ENCODE measurements around the gene TSACC. TPM values are rescaled to one million over a fixed set of nuclear protein-coding genes. Genes with fewer than 3 reads are reported as not detected.
"Not testable (repeated sequence)": the region's sequence is repeated elsewhere in the genome, so short reads cannot be mapped to it uniquely, and the experiment has no call there.

TSACC gene
- total RNA-seq, 1 donor from 2014 or later = 0.40 TPM

GRCh38 chr1:156344409-156344808 is 6.1 kb downstream of the TSACC start:
- no peak for ATAC-seq
- DNase-seq (ENCODE audit: low spot score) = no peak

- DNase-seq (ENCODE audit: low spot score); ATAC-seq: not testable (repeated sequence)
Observed at GRCh38 chr1:156346035-156346434, 7.7 kb downstream of the TSACC start.

DNA sequence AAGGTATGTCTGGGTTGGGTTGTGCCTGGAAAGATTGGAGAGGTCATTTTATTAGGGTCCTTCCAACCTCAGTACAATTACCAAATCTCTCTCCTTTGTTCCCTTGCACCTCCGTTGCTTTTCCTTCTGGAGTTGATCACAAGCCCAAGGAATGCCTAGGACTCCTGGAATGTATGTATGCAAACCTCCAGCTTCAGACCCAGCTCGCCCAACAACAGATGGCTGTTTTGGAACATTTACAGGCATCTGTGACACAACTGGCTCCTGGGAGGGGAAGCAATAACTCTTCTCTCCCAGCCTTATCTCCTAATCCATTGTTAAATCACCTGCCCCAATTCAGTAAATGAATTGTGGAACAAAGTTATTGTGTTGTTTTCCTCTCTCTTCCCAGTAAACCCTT is 8.3 kb downstream of the TSACC start:
- DNase-seq (ENCODE audit: low spot score) (no peak), ATAC-seq (no peak)

- ATAC-seq (no peak), DNase-seq (ENCODE audit: low spot score) (no peak)
Observed at GRCh38 chr1:156347331-156347730, 9.0 kb downstream of the TSACC start.

DNA sequence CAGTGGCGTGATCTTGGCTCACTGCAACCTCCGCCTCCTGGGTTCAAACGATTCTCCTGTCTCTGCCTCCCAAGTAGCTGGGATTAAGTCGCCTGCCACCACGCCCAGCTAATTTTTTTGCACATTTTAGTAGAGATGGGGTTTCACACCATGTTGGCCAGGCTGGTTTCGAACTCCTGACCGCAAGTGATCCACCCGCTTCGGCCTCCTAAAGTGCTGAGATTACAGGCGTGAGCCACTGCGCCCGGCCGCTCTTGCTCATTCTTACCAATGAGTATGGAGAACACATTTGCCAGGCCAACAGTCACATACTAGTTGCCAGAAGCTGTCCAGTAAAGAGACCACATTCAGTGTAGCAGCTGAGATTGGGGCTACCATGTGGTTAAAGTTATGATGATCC is 14.2 kb downstream of the TSACC start:
- ATAC-seq; DNase-seq (ENCODE audit: low spot score): not testable (repeated sequence)

- no peak for DNase-seq (ENCODE audit: low spot score)
- no peak for ATAC-seq
Observed at GRCh38 chr1:156356262-156356874, 18.0 kb downstream of the TSACC start.

- peak; percentile 99 for ATAC-seq
- DNase-seq (ENCODE audit: low spot score) = peak; percentile 79
Observed at GRCh38 chr1:156356875-156357534, 18.7 kb downstream of the TSACC start.

GRCh38 chr1:156357977-156358376 is 19.7 kb downstream of the TSACC start:
- ATAC-seq (no peak), DNase-seq (ENCODE audit: low spot score) (no peak)

GRCh38 chr1:156358641-156359040 is 20.3 kb downstream of the TSACC start:
- ATAC-seq (no peak), DNase-seq (ENCODE audit: low spot score) (no peak)

GRCh38 chr1:156359249-156359648 is 20.9 kb downstream of the TSACC start:
- DNase-seq (ENCODE audit: low spot score) (no peak), ATAC-seq (no peak)

- no peak for DNase-seq (ENCODE audit: low spot score)
- ATAC-seq = no peak
Observed at GRCh38 chr1:156359973-156360372, 21.6 kb downstream of the TSACC start.

GRCh38 chr1:156360534-156360933 is 22.2 kb downstream of the TSACC start:
- ATAC-seq (no peak), DNase-seq (ENCODE audit: low spot score) (no peak)

GRCh38 chr1:156365754-156366153 is 27.4 kb downstream of the TSACC start:
- no peak for ATAC-seq

DNA sequence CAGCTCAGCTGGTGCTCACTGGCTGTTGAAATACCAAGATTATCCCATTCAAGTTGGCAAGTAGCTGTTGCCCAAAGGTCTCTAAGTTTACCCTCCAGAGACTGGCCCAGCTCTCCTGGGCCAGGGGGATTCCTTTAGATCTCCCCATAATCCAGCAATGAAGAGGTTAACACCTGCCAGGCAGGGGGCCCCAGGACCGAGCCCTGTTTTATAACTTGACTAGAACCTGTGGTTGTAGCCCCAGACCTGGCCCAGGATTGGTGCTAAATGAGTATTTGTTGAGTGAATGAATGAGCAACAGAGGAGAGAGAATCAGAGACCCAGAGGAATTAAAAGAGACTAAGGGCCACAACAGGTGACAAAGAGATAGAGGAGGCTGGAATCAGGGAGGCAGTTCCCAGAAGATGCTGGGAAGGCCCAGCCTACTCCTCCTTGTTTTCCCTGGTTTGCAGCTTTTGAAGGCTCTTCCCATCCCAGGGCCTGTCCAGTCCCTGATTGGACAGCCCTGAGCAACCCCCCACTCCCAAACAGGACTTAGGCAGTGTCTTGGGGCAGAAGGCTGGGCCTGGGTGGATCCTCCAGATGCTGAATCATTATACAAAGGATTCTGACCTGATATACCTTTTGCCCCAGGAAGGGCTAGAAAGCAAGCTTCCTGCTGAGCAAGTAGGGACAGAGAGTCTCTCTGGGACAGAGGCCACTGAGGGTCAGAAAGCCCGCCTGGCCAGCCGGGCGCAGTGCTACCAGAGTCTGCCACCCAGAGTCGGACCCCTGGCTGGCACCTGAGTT is 28.2 kb downstream of the TSACC start:
- ATAC-seq (no peak), DNase-seq (ENCODE audit: low spot score) (no peak)

More at GRCh38 chr1:156365754-156366153, 27.4 kb downstream of the TSACC start:
- no peak for DNase-seq (ENCODE audit: low spot score)

- no peak for DNase-seq (ENCODE audit: low spot score)
- no peak for ATAC-seq
Observed at GRCh38 chr1:156367383-156368156, 29.2 kb downstream of the TSACC start.

DNA sequence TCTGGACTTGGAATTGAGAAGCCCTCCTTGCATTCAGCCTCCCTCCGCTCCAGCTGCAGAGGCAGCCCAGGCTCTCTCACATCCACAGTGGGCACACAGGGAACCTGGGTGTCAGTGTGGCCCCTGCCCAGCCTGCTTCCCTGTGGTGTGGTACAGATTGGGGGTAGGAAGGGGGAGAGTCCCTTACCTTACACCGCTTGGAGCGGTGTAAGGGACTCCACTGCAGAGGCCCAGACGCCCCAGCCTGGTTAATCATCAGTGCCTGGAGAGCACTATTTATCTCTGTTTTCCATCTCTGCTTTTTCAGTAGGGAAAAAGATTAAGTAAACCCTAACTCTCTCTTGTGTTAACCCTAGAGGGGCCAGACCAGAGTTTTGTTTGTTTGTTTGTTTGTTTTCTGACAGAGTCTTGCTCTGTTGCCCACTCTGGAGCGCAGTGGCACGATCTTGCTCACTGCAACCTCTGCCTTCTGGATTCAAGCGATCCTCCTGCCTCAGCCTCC is 29.9 kb downstream of the TSACC start:
- peak; percentile 27 for ATAC-seq
- no peak for DNase-seq (ENCODE audit: low spot score)

DNA sequence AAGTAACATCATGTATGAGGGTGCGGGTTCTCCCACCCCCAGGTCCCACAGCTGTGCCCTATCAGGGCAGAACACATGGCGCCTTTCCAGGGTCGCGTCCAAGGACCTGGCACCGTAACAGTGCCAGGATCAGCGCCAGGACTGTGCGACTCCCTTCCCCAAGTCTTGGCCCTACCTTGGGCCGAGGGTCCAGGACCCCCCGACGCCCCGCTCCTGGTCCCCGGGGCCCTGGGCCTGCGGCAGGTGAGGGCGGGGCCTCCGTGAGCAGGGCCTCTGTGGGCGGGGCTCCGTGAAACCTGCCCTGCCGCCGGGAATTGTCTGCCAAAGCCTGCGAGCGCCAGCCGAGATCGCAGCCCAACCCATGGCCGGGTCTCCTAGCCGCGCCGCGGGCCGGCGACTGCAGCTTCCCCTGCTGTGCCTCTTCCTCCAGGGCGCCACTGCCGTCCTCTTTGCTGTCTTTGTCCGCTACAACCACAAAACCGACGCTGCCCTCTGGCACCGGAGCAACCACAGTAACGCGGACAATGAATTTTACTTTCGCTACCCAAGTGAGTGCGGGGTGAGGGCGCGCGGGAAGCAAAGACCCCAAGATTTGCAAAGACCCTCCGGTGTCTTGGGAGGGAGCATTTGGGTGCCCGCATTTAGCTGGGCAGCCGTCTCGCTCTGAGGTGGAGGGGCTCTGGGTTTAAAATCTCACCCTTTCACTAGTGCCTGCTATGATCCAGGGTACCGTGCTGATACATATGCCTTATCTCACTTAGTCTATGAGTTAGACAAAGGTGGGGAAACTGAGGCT is 30.8 kb downstream of the TSACC start, which contains the start of gene RHBG:
RHBG (plus strand) TSS at position 323 of the 796 bp plus-strand sequence; CDS start at position 362, 39 bp downstream.
- peak; percentile 93 for ATAC-seq
- DNase-seq (ENCODE audit: low spot score) = peak; percentile 79

DNA sequence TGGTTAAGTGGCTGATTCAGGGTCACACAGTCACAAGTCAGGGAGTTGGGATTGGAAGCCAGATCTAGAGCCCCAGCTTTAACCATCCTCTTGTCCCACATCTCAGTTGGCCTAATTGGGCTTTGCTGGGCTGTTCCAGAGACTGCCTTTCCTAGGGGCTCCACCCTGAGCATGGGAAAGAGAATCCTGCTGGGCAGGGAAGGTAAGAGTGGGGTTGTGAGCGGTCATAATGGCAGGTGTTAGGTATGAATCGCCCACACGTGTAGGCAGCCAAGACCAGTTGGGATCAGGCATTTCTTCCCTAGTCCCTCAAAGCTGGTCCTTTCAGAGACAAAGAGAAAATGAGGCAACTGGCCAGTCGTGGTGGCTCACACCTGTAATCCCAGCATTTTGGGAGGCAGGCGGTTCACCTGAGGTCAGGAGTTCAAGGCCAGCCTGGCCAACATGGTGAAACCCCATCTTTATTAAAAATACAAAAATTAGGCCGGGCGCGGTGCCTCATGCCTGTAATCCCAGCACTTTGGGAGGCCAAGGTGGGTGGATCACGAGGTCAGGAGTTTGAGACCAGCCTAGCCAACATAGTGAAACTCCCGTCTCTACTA is 31.5 kb downstream of the TSACC start:
- DNase-seq (ENCODE audit: low spot score); ATAC-seq: not testable (repeated sequence)

GRCh38 chr1:156371553-156372264 is 33.4 kb downstream of the TSACC start:
- peak; percentile 16 for ATAC-seq

More at GRCh38 chr1:156371553-156372264, 33.4 kb downstream of the TSACC start:
- DNase-seq (ENCODE audit: low spot score) = peak; percentile 66
